Kidney epithelial cell (primary cell): Measurements from ENCODE around the gene CDH1. TPM values are rescaled to one million over a fixed set of nuclear protein-coding genes. Genes with fewer than 3 reads are reported as not detected.
A peak's percentile ranks its signal among the peaks of the same experiment; 100 is the strongest.

Experiments used
- DNase-seq: peaks from one replicate; pipeline ENCODE4 v3.0.0-alpha.2; 2010; ENCODE audit warnings: low read depth
- H3K27me3 ChIP-seq: 2 replicates; pipeline ENCODE4 v1.6.0; 2011; ENCODE audit warnings: low read length; ENCODE audit not compliant: control insufficient read depth, insufficient read depth
- H3K36me3 ChIP-seq: 2 replicates; pipeline ENCODE4 v1.5.1; 2011; ENCODE audit warnings: low read length; ENCODE audit not compliant: control insufficient read depth, insufficient read depth
- H3K4me3 ChIP-seq: 2 replicates; pipeline ENCODE4 v1.5.1; 2011; ENCODE audit warnings: low read depth, mild to moderate bottlenecking, control low read depth, low read length
- CTCF ChIP-seq: IDR thresholded peaks from 2 replicates; pipeline ENCODE4 v1.5.1; 2011; ENCODE audit warnings: mild to moderate bottlenecking, moderate library complexity, low read length, control low read depth, inconsistent platforms; ENCODE audit not compliant: insufficient read depth, poor library complexity, severe bottlenecking
- total RNA-seq: library from RNA; depleted of rRNA; stranded (reverse); fragments of >200 nt; gene quantifications from 2 replicates; pipeline ENCODE4 v1.2.3, GENCODE V29; 2015

CDH1 gene
- total RNA-seq, 1 donor from 2014 or later: 85.8 TPM

DNA sequence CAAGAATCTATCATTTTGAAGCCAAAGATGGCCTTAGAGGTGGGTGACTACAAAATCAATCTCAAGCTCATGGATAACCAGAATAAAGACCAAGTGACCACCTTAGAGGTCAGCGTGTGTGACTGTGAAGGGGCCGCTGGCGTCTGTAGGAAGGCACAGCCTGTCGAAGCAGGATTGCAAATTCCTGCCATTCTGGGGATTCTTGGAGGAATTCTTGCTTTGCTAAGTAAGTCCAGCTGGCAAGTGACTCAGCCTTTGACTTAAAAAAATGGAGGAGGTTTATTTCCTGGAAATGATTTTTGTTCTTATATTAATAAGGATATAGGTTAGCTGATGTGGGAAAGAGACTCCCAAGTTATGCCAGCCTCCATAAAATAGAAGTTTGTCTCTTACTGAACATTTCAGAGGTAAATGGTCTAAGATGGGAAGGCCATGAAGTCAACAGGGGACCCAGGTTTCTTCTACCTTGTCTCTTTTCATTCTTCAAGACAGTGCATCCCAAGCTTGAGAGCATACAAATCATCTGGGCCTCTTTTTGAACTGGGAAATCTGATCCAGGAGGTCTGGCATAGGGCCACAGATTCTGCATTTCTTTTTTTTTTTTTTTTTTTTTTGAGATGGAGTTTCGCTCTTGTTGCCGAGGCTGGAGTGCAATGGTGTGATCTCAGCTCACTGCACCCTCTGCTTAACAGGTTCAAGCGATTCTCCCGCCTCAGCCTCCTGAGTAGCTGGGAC lies 86.5 kb downstream of the CDH1 start:
- Histone ChIP-seq H3K27me3 (no peaks in the 10 kb centered on the region), H3K36me3 (no peaks in the 10 kb centered on the region), H3K4me3 (no peak overlapping the region)
- TF ChIP-seq CTCF: no peak
- peak; percentile 70 for DNase-seq

DNA sequence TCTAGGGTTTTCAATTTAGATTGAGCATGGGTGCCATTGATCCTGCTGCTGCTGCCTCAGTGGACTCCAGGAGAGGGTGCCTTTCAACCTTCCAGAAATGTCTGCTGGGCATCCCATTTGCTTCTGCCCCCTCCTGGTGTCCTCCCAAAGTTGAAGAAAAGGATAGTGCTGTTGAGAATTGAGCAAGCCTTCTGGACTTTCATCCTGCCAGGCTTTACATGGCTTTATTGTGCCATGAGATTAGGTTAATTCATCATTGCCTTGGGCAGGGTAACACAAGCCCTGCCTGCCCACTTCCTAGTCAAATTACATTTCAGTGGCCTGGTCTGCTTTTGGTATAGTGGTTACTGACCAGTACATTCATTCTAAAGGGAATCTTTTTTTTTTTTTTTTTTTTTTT lies 88.3 kb downstream of the CDH1 start:
- Histone ChIP-seq H3K27me3 (no peaks in the 10 kb centered on the region), H3K36me3 (no peaks in the 10 kb centered on the region), H3K4me3 (no peak overlapping the region)
- TF ChIP-seq CTCF: no peak
- DNase-seq: no peak

DNA sequence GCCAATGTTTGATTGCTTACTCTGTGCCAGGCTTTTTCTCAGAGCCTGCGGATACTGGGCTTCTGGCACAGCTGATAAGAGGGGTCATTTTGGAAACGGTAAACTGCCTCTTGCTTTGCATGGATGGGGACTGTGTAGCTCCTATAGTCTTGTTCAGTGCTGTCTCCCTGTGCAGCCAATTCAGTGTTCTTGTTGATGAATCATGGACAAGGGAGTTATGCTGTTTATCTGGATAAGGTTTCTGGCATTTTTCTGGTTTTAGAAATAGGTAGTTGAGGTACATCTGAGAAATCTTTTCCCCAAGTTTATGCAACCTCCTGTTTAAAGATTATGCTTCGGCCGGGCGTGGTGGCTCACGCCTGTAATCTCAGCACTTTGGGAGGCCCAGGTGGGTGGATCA lies 89.6 kb downstream of the CDH1 start:
- no peak for DNase-seq
- no peaks in the 10 kb centered on the region for H3K27me3 ChIP-seq
- H3K4me3 ChIP-seq: no peak overlapping the region
- no peaks in the 10 kb centered on the region for H3K36me3 ChIP-seq
- TF ChIP-seq CTCF: no peak

- no peak overlapping the region for H3K4me3 ChIP-seq
- H3K36me3 ChIP-seq: no peaks in the 10 kb centered on the region
- no peaks in the 10 kb centered on the region for H3K27me3 ChIP-seq
- no peak for DNase-seq
- no peak for TF ChIP-seq CTCF
Observed at GRCh38 chr16:68833251-68833650, 96.2 kb downstream of the CDH1 start.

GRCh38 chr16:68834550-68834949 lies 97.5 kb downstream of the CDH1 start:
- TF ChIP-seq CTCF: no peak
- no peak for DNase-seq
- H3K36me3 ChIP-seq: no peaks in the 10 kb centered on the region

GRCh38 chr16:68835970-68836369 lies 98.9 kb downstream of the CDH1 start:
- Histone ChIP-seq H3K4me3 (no peak overlapping the region), H3K27me3 (no peaks in the 10 kb centered on the region), H3K36me3 (no peaks in the 10 kb centered on the region)
- TF ChIP-seq CTCF: no peak
- no peak for DNase-seq

More at GRCh38 chr16:68834550-68834949, 97.5 kb downstream of the CDH1 start:
- Histone ChIP-seq H3K4me3 (no peak overlapping the region), H3K27me3 (no peaks in the 10 kb centered on the region)
